HEK293 (cell line): ENCODE measurements around the gene EFHC1.

Source experiments
- CTCF ChIA-PET: fragments of 350-600 bp; formaldehyde crosslinking; extraction: SDS; loops from one replicate; lab custom pipeline; 2021; ENCODE audit warnings: antibody characterized with exemption; lab: Yijun Ruan, JAX
- POLR2A ChIA-PET: fragments of 300-600 bp; formaldehyde crosslinking; extraction: SDS; loops from one replicate; lab custom pipeline; 2020; ENCODE audit warnings: antibody characterized with exemption, inconsistent platforms; lab: Yijun Ruan, JAX
- H3K27ac ChIP-seq: fragments of 200-500 bp; sonication (Bioruptor generic); 2 replicates; pipeline ENCODE4 v1.5.1; 2014; ENCODE audit warnings: low read depth, low read length, control low read depth, inconsistent platforms; ENCODE audit errors: extremely low read depth
- H3K36me3 ChIP-seq, 2 experiments: fragments of 200-500 bp in 1 of 2; sonication (Bioruptor generic) in 1 of 2; 1 replicate in 1 of 2; 2 replicates in 1 of 2; pipeline ENCODE4 v1.5.1; 2014 to 2017; ENCODE audit warnings: inconsistent platforms in 2 of 2, low read length in 2 of 2; ENCODE audit not compliant: control insufficient read depth in 2 of 2, insufficient read depth in 1 of 2
- H3K4me1 ChIP-seq: fragments of 200-500 bp; sonication (Bioruptor generic); 2 replicates; pipeline ENCODE4 v1.5.1; 2014; ENCODE audit warnings: mild to moderate bottlenecking, low read length, inconsistent platforms; ENCODE audit not compliant: control insufficient read depth, insufficient read depth
- H3K4me3 ChIP-seq: 2 replicates; pipeline ENCODE4 v1.5.1; 2011; ENCODE audit warnings: low read depth, mild to moderate bottlenecking, control low read depth, low read length, moderate library complexity
- H3K9me3 ChIP-seq: fragments of 200-500 bp; sonication (Bioruptor generic); 2 replicates; pipeline ENCODE4 v1.5.1; 2014; ENCODE audit warnings: low read depth, low read length, inconsistent platforms; ENCODE audit not compliant: control insufficient read depth, insufficient read depth
- GFI1B ChIP-seq: fragments of 450-650 bp; formaldehyde crosslinking; IDR thresholded peaks from 2 replicates; pipeline ENCODE4 v1.5.1; 2016; ENCODE audit warnings: missing biosample characterization, missing genetic modification characterization
- HOXC10 ChIP-seq: sonication (generic); formaldehyde crosslinking; IDR thresholded peaks from 2 replicates; pipeline ENCODE4 v1.8.1; 2023; ENCODE audit warnings: mild to moderate bottlenecking, missing genetic modification reagents
- KLF8 ChIP-seq: fragments of 450-650 bp; formaldehyde crosslinking; IDR thresholded peaks from 2 replicates; pipeline ENCODE4 v1.5.1; 2016; ENCODE audit warnings: missing biosample characterization, missing genetic modification characterization
- KLF9 ChIP-seq: fragments of 450-650 bp; formaldehyde crosslinking; IDR thresholded peaks from 2 replicates; pipeline ENCODE4 v1.5.1; 2016; ENCODE audit warnings: missing biosample characterization, missing genetic modification characterization, low read depth
- SCRT1 ChIP-seq: fragments of 450-650 bp; formaldehyde crosslinking; IDR thresholded peaks from 2 replicates; pipeline ENCODE4 v1.5.1; 2016; ENCODE audit warnings: missing biosample characterization, missing genetic modification characterization, borderline replicate concordance
- SCRT2 ChIP-seq: fragments of 450-650 bp; formaldehyde crosslinking; IDR thresholded peaks from 2 replicates; pipeline ENCODE4 v1.5.1; 2016; ENCODE audit warnings: missing biosample characterization, missing genetic modification characterization
- ZFP37 ChIP-seq: fragments of 450-650 bp; formaldehyde crosslinking; IDR thresholded peaks from 2 replicates; pipeline ENCODE4 v1.5.1; 2016; ENCODE audit warnings: missing biosample characterization, missing genetic modification characterization
- ZNF114 ChIP-seq: fragments of 450-650 bp; formaldehyde crosslinking; IDR thresholded peaks from 2 replicates; pipeline ENCODE4 v1.5.0; 2017; ENCODE audit warnings: missing biosample characterization, missing genetic modification characterization
- ZNF133 ChIP-seq: fragments of 450-650 bp; formaldehyde crosslinking; IDR thresholded peaks from 2 replicates; pipeline ENCODE4 v1.5.1; 2016; ENCODE audit warnings: missing biosample characterization, missing genetic modification characterization
- ZNF2 ChIP-seq: fragments of 450-650 bp; formaldehyde crosslinking; IDR thresholded peaks from 2 replicates; pipeline ENCODE4 v1.5.1; 2016; ENCODE audit warnings: missing biosample characterization, missing genetic modification characterization
- ZNF214 ChIP-seq: fragments of 450-650 bp; formaldehyde crosslinking; IDR thresholded peaks from 2 replicates; pipeline ENCODE4 v1.5.1; 2017; ENCODE audit warnings: missing biosample characterization, mild to moderate bottlenecking, missing genetic modification characterization, borderline replicate concordance
- ZNF23 ChIP-seq: fragments of 450-650 bp; formaldehyde crosslinking; IDR thresholded peaks from 2 replicates; pipeline ENCODE4 v1.5.1; 2016; ENCODE audit warnings: missing biosample characterization, missing genetic modification characterization, borderline replicate concordance
- ZNF274 ChIP-seq, 2 experiments: fragments of 200-500 bp in 1 of 2; fragments of 450-650 bp in 1 of 2; sonication (Bioruptor generic) in 1 of 2; formaldehyde crosslinking in 1 of 2; IDR thresholded peaks; 2 replicates each; pipeline versions ENCODE4 v1.5.1 to v1.6.1; 2014 to 2016; ENCODE audit warnings: borderline replicate concordance in 1 of 2, inconsistent platforms in 1 of 2, low read length in 1 of 2, missing biosample characterization in 1 of 2, missing genetic modification characterization in 1 of 2
- ZNF404 ChIP-seq: fragments of 450-650 bp; formaldehyde crosslinking; IDR thresholded peaks from 2 replicates; pipeline ENCODE4 v1.5.1; 2017; ENCODE audit warnings: missing biosample characterization, missing genetic modification characterization
- ZNF416 ChIP-seq: fragments of 450-650 bp; formaldehyde crosslinking; IDR thresholded peaks from 2 replicates; pipeline ENCODE4 v1.5.1; 2016; ENCODE audit warnings: missing biosample characterization, missing genetic modification characterization
- ZNF558 ChIP-seq: fragments of 450-650 bp; formaldehyde crosslinking; IDR thresholded peaks from 2 replicates; pipeline ENCODE4 v1.5.1; 2016; ENCODE audit warnings: missing biosample characterization, missing genetic modification characterization
- ZNF561 ChIP-seq: fragments of 450-650 bp; IDR thresholded peaks from 2 replicates; pipeline ENCODE4 v1.5.1; 2018; ENCODE audit warnings: missing biosample characterization, missing genetic modification characterization, borderline replicate concordance
- ZNF621 ChIP-seq: fragments of 450-650 bp; formaldehyde crosslinking; IDR thresholded peaks from 2 replicates; pipeline ENCODE4 v1.5.1; 2017; ENCODE audit warnings: missing biosample characterization, missing genetic modification characterization
- ZNF623 ChIP-seq: fragments of 450-650 bp; formaldehyde crosslinking; IDR thresholded peaks from 2 replicates; pipeline ENCODE4 v1.5.1; 2016; ENCODE audit warnings: missing biosample characterization, missing genetic modification characterization
- ZNF658 ChIP-seq: fragments of 450-650 bp; formaldehyde crosslinking; IDR thresholded peaks from 2 replicates; pipeline ENCODE4; 2016; ENCODE audit warnings: missing biosample characterization, missing genetic modification characterization
- ZNF670 ChIP-seq: fragments of 450-650 bp; formaldehyde crosslinking; IDR thresholded peaks from 2 replicates; pipeline ENCODE4 v1.5.1; 2016; ENCODE audit warnings: missing biosample characterization, missing genetic modification characterization, low read depth
- ZNF701 ChIP-seq: fragments of 450-650 bp; formaldehyde crosslinking; IDR thresholded peaks from 2 replicates; pipeline ENCODE4 v1.5.1; 2016; ENCODE audit warnings: missing biosample characterization, missing genetic modification characterization
- ZNF747 ChIP-seq: fragments of 450-650 bp; formaldehyde crosslinking; IDR thresholded peaks from 2 replicates; pipeline ENCODE4 v1.5.1; 2016; ENCODE audit warnings: missing biosample characterization, missing genetic modification characterization
- ZNF792 ChIP-seq: fragments of 450-650 bp; formaldehyde crosslinking; IDR thresholded peaks from 2 replicates; pipeline ENCODE4 v1.5.1; 2016; ENCODE audit warnings: missing biosample characterization, missing genetic modification characterization
- ZNF830 ChIP-seq: fragments of 450-650 bp; IDR thresholded peaks from 2 replicates; pipeline ENCODE4 v1.5.0; 2018; ENCODE audit warnings: missing biosample characterization, missing genetic modification characterization, low read depth, mild to moderate bottlenecking, moderate library complexity
- TF ChIP-seq, protein P1 (sequence below): fragments of 450-650 bp; IDR thresholded peaks from 2 replicates; pipeline ENCODE4 v1.5.1; 2018; ENCODE audit warnings: missing biosample characterization, missing genetic modification characterization
- TF ChIP-seq, protein P2 (sequence below): fragments of 450-650 bp; formaldehyde crosslinking; IDR thresholded peaks from 2 replicates; pipeline ENCODE4 v1.5.1; 2016; ENCODE audit warnings: missing biosample characterization, missing genetic modification characterization, low read depth
- TF ChIP-seq, protein P3 (sequence below): IDR thresholded peaks from 2 replicates; pipeline ENCODE4 v1.6.1; 2011; ENCODE audit warnings: mild to moderate bottlenecking, low read depth, low read length, borderline replicate concordance
- TF ChIP-seq, protein P4 (sequence below): fragments of 450-650 bp; formaldehyde crosslinking; IDR thresholded peaks from 2 replicates; pipeline ENCODE4; 2016; ENCODE audit warnings: missing biosample characterization, missing genetic modification characterization
- TF ChIP-seq, protein P5 (sequence below): fragments of 450-650 bp; formaldehyde crosslinking; IDR thresholded peaks from 2 replicates; pipeline ENCODE4 v1.5.1; 2016; ENCODE audit warnings: missing biosample characterization, missing genetic modification characterization

Gene EFHC1

DNA sequence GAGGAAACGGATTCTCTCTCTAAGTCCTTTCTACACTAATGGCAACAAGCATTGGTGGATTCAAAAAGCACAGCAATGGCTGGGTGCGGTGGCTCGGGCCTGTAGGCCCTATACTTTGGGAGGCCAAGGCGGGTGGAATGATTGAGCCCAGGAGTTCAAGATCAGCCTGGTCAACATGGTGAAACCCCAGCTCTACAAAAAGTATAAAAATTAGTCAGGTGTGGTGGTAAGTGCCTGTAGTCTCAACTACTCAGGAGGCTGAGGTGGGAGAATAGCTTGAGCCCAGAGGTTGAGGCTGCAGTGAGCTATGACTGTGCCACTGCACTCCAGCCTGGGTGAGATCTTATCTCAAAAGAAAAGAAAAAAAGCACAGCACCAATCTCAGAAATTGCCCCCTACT lies 38.9 kb upstream of the EFHC1 start:
- CTCF ChIA-PET, result interaction anchor here (0.9 to 1.5 kb wide), 3 partner anchors 9 to 19 kb away, joined by 3 read pairs; no protein-coding TSS in a partner anchor

DNA sequence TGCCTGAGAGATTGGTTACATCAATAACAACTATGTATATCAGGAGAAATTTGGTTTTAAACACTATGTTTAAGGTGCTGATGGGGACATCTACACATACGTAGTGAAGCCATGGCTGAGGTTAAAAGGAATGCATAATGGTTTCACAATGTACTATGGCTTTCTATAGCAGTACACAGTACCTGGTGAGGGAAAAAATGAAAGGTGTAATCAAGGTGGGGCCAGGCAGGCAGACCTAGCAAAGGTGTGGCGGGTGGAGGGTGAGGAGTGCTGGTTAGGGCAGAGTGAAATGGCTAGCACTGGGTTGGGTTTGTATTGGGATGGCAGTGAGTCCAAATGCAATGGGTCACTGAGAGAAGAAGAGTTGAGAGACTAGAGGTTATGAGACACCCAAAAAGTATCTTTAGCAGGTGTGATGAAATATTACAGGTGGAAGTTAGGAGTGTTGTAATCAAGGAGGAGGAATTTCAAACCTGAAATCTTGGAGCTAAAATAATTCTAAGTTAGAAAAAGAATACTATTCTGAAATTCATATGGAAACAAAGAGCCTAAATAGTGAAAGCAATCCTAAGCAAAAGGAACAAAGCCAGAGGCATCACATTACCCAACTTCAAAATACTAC lies 35.9 kb upstream of the EFHC1 start:
- ChIA-PET POLR2A (interaction anchor here (0.7 kb wide), 1 partner anchor 985 kb away, joined by 3 read pairs; no protein-coding TSS in a partner anchor), CTCF (interaction anchor here (0.6 to 0.8 kb wide), 3 partner anchors 98 to 394 kb away, joined by 3 to 6 read pairs (median 5); no protein-coding TSS in a partner anchor)
- Histone ChIP-seq H3K27ac (no peak overlapping the region), H3K9me3 (no peaks in the 10 kb centered on the region), H3K4me3 (no peak overlapping the region), H3K4me1 (no peaks in the 10 kb centered on the region), H3K36me3 (no peaks in the 10 kb centered on the region; a peak in 1 of 3 replicates)
- no peak for TF ChIP-seq SCRT2 (tag by site-specific recombination)
- no peak for TF ChIP-seq ZNF670
- TF ChIP-seq ZNF274 (IDR thresholded peaks at IDR 0.05; ENCODE audit: low read length), result no peak
- TF ChIP-seq ZNF274 (tag by site-specific recombination; IDR thresholded peaks at IDR 0.05; ENCODE audit: borderline replicate concordance), result no peak
- TF ChIP-seq ZFP37 (tag by site-specific recombination), result no peak
- TF ChIP-seq KLF9 (tag by site-specific recombination), result no peak
- TF ChIP-seq ZNF416 (tag by site-specific recombination), result no peak
- TF ChIP-seq KLF8 (tag by site-specific recombination), result no peak
- no peak for TF ChIP-seq ZNF558 (tag by site-specific recombination)
- TF ChIP-seq ZNF623, result no peak
- TF ChIP-seq, protein P1, sequence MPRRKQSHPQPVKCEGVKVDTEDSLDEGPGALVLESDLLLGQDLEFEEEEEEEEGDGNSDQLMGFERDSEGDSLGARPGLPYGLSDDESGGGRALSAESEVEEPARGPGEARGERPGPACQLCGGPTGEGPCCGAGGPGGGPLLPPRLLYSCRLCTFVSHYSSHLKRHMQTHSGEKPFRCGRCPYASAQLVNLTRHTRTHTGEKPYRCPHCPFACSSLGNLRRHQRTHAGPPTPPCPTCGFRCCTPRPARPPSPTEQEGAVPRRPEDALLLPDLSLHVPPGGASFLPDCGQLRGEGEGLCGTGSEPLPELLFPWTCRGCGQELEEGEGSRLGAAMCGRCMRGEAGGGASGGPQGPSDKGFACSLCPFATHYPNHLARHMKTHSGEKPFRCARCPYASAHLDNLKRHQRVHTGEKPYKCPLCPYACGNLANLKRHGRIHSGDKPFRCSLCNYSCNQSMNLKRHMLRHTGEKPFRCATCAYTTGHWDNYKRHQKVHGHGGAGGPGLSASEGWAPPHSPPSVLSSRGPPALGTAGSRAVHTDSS (tag by site-specific recombination), result no peak
- TF ChIP-seq ZNF214 (tag by site-specific recombination), result no peak
- TF ChIP-seq, protein P2, sequence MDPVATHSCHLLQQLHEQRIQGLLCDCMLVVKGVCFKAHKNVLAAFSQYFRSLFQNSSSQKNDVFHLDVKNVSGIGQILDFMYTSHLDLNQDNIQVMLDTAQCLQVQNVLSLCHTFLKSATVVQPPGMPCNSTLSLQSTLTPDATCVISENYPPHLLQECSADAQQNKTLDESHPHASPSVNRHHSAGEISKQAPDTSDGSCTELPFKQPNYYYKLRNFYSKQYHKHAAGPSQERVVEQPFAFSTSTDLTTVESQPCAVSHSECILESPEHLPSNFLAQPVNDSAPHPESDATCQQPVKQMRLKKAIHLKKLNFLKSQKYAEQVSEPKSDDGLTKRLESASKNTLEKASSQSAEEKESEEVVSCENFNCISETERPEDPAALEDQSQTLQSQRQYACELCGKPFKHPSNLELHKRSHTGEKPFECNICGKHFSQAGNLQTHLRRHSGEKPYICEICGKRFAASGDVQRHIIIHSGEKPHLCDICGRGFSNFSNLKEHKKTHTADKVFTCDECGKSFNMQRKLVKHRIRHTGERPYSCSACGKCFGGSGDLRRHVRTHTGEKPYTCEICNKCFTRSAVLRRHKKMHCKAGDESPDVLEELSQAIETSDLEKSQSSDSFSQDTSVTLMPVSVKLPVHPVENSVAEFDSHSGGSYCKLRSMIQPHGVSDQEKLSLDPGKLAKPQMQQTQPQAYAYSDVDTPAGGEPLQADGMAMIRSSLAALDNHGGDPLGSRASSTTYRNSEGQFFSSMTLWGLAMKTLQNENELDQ (tag by site-specific recombination), result no peak
- no peak for TF ChIP-seq ZNF23 (tag by site-specific recombination)
- TF ChIP-seq ZNF404, result no peak
- TF ChIP-seq ZNF830 (tag by site-specific recombination), result no peak
- TF ChIP-seq ZNF2 (tag by site-specific recombination), result no peak

More for the DNA sequence above, 38.9 kb upstream of the EFHC1 start:
- H3K27ac ChIP-seq, result no peak overlapping the region
- no peaks in the 10 kb centered on the region for H3K4me1 ChIP-seq
- no peak overlapping the region for H3K4me3 ChIP-seq
- no peaks in the 10 kb centered on the region; a peak in 1 of 3 replicates for H3K36me3 ChIP-seq
- no peaks in the 10 kb centered on the region for H3K9me3 ChIP-seq
- TF ChIP-seq ZNF133 (tag by site-specific recombination) (no peak), ZNF561 (tag by site-specific recombination) (no peak), ZNF114 (no peak), ZNF2 (tag by site-specific recombination) (no peak), GFI1B (tag by site-specific recombination) (no peak), ZNF658 (tag by site-specific recombination) (no peak), ZNF621 (tag by site-specific recombination) (no peak), ZNF701 (tag by site-specific recombination) (no peak), HOXC10 (no peak), ZNF404 (no peak), SCRT1 (no peak), ZNF792 (no peak), ZNF274 (IDR thresholded peaks at IDR 0.05; ENCODE audit: low read length) (no peak), ZNF274 (tag by site-specific recombination; IDR thresholded peaks at IDR 0.05; ENCODE audit: borderline replicate concordance) (no peak), ZNF747 (no peak)
- TF ChIP-seq, protein P3, sequence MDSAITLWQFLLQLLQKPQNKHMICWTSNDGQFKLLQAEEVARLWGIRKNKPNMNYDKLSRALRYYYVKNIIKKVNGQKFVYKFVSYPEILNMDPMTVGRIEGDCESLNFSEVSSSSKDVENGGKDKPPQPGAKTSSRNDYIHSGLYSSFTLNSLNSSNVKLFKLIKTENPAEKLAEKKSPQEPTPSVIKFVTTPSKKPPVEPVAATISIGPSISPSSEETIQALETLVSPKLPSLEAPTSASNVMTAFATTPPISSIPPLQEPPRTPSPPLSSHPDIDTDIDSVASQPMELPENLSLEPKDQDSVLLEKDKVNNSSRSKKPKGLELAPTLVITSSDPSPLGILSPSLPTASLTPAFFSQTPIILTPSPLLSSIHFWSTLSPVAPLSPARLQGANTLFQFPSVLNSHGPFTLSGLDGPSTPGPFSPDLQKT, result no peak
- TF ChIP-seq, protein P4, sequence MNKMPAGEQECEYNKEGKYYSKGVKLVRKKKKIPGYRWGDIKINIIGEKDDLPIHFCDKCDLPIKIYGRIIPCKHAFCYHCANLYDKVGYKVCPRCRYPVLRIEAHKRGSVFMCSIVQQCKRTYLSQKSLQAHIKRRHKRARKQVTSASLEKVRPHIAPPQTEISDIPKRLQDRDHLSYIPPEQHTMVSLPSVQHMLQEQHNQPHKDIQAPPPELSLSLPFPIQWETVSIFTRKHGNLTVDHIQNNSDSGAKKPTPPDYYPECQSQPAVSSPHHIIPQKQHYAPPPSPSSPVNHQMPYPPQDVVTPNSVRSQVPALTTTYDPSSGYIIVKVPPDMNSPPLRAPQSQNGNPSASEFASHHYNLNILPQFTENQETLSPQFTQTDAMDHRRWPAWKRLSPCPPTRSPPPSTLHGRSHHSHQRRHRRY, result no peak
- TF ChIP-seq, protein P5, sequence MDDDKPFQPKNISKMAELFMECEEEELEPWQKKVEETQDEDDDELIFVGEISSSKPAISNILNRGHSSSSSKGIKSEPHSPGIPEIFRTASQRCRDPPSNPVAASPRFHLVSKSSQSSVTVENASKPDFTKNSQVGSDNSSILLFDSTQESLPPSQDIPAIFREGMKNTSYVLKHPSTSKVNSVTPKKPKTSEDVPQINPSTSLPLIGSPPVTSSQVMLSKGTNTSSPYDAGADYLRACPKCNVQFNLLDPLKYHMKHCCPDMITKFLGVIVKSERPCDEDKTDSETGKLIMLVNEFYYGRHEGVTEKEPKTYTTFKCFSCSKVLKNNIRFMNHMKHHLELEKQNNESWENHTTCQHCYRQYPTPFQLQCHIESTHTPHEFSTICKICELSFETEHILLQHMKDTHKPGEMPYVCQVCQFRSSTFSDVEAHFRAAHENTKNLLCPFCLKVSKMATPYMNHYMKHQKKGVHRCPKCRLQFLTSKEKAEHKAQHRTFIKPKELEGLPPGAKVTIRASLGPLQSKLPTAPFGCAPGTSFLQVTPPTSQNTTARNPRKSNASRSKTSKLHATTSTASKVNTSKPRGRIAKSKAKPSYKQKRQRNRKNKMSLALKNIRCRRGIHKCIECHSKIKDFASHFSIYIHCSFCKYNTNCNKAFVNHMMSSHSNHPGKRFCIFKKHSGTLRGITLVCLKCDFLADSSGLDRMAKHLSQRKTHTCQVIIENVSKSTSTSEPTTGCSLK, result no peak
- TF ChIP-seq, all 188 proteins: peak for 0
- POLR2A ChIA-PET, result no interaction called here
